ENCODE data around the gene RFC3. TPM values are rescaled to one million over a fixed set of nuclear protein-coding genes. Genes with fewer than 3 reads are reported as not detected.
"Not testable (repeated sequence)": the region's sequence is repeated elsewhere in the genome, so short reads cannot be mapped to it uniquely, and the experiment has no call there.

Gene RFC3
- total RNA-seq, 1 donor from 2014 or later = 7.4 TPM

DNA sequence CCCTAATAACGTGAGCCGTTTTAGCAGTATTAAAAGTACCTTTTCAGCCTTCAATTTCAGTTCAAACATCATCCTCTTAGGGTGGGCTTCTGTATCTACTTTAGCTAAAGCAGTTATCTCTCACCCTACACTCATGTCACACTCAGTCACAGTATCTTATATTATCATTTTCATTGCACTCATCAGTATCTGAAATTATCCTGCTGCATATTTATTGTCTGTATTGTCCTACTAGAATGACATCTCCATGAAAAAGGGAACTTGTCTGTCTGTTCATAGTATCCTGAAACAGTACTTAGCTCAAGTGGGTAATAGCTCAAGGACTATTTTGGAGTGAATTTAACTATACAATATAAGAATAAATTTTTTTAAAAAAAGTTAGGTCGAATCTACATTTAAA lies 19.9 kb upstream of the RFC3 start:
- Histone ChIP-seq H3K36me3 (ENCODE audit: control insufficient read depth, insufficient read depth, low read length) (no peaks in the 10 kb centered on the region), H3K4me3 (ENCODE audit: low read depth, low read length) (no peak overlapping the region), H3K27me3 (ENCODE audit: control insufficient read depth, insufficient read depth, low read length) (no peaks in the 10 kb centered on the region)
- TF ChIP-seq, protein P1, sequence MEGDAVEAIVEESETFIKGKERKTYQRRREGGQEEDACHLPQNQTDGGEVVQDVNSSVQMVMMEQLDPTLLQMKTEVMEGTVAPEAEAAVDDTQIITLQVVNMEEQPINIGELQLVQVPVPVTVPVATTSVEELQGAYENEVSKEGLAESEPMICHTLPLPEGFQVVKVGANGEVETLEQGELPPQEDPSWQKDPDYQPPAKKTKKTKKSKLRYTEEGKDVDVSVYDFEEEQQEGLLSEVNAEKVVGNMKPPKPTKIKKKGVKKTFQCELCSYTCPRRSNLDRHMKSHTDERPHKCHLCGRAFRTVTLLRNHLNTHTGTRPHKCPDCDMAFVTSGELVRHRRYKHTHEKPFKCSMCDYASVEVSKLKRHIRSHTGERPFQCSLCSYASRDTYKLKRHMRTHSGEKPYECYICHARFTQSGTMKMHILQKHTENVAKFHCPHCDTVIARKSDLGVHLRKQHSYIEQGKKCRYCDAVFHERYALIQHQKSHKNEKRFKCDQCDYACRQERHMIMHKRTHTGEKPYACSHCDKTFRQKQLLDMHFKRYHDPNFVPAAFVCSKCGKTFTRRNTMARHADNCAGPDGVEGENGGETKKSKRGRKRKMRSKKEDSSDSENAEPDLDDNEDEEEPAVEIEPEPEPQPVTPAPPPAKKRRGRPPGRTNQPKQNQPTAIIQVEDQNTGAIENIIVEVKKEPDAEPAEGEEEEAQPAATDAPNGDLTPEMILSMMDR (IDR thresholded peaks at IDR 0.05; ENCODE audit: insufficient read depth, low read length, poor library complexity, severe bottlenecking) = no peak
- DNase-seq (ENCODE audit: low read depth) = no peak

DNA sequence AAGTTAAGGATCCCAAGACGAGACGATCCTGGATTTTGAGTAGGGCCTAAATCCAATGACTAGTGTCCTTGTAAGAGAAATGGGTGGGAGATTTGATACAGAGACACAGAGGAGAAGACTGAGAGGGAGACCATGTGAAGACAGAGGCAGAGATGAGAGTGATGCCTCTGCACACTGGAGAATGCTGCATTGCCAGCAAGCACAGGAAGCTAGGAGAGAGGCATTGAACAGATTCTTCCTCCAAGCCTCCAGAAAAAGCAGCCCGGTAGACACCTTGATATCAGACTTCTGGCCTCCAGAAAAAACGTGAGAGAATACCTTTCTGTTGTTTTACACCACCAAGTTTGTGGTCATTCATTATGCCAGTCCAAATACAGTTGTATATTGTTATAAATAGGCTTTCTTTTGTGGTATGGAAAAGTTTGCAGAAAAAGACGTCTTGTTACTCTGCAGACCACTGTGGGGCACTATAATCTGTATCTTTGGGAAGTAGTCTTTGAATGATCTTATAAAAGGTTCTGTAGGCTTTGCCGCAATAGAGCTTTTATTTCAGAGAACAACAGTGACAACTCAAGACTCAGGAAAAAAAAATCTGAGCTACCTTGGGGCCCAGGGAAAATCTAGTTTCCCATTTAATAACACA lies 17.9 kb upstream of the RFC3 start:
- no peaks in the 10 kb centered on the region for H3K27me3 ChIP-seq (ENCODE audit: control insufficient read depth, insufficient read depth, low read length)

DNA sequence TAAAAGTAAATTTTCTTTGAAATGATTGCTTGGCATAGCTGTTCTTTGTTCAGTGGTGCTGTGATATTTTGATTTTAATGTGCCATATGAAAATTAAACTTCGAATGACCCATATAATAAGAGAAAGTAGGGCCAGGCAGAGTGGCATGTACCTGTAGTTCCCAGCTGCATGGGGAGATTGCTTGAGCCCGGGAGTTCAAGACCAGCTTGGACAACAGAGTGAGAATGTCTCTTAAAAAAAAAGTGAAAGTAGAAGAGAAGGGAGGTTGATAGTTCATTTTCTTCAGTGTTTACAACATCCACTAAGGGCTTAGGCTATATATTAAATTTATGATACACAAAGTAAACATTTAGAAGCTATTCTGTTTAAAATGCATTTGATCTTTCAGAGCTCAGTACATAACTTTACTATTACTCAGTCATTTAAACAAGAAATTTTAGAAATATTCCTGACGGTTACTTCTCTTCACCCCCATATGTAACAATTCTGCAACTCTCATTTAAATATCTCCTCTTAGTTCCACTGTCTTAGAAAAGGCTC lies 17.2 kb upstream of the RFC3 start:
- TF ChIP-seq, protein P1 (IDR thresholded peaks at IDR 0.05; ENCODE audit: insufficient read depth, low read length, poor library complexity, severe bottlenecking) = no peak
- Histone ChIP-seq H3K27me3 (ENCODE audit: control insufficient read depth, insufficient read depth, low read length) (no peaks in the 10 kb centered on the region), H3K4me3 (ENCODE audit: low read depth, low read length) (no peak overlapping the region), H3K36me3 (ENCODE audit: control insufficient read depth, insufficient read depth, low read length) (no peaks in the 10 kb centered on the region)
- no peak for DNase-seq (ENCODE audit: low read depth)

More for the DNA sequence above, 17.9 kb upstream of the RFC3 start:
- H3K36me3 ChIP-seq (ENCODE audit: control insufficient read depth, insufficient read depth, low read length) = no peaks in the 10 kb centered on the region
- TF ChIP-seq, protein P1 (IDR thresholded peaks at IDR 0.05; ENCODE audit: insufficient read depth, low read length, poor library complexity, severe bottlenecking) = peak; percentile 43
- no peak overlapping the region for H3K4me3 ChIP-seq (ENCODE audit: low read depth, low read length)
- DNase-seq (ENCODE audit: low read depth) = no peak

DNA sequence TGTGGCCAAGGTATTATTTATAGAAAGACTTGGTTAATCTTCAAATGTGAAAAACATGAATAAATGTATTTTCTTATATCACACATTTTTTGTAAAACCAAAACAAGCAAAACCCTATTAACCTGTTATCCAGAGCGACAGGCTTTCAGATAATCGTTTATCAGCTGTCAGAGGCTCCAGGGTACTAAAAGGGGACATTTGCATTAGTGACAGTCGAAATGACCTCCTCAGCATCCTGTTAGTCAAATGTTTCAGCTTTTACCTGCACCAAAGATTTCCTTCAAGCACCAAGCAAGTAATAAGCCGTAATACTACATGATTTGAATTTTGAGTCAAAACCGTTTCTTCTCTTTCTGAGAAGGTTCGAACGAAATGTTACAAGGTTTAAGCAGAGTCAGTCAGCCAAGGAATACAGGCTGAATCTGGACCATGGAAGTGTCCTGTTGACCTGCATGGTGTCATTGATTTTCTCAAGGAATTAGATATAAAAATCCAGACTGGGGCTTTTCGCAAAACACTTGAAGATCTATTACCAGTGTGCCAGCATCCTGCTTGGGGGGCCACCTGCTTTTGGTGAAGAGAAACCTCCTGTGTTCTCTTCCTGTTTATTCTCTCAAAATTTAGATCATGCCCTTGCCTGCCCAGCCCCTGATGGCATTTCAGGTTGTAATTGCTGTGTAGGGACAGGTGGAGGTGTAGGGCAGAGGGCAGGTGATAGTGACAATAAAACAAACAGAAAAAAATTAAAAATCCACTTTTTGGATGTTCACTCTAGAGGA lies 11.3 kb upstream of the RFC3 start:
- TF ChIP-seq, protein P1 (IDR thresholded peaks at IDR 0.05; ENCODE audit: insufficient read depth, low read length, poor library complexity, severe bottlenecking) = no peak
- Histone ChIP-seq H3K4me3 (ENCODE audit: low read depth, low read length) (no peak overlapping the region), H3K36me3 (ENCODE audit: control insufficient read depth, insufficient read depth, low read length) (no peaks in the 10 kb centered on the region), H3K27me3 (ENCODE audit: control insufficient read depth, insufficient read depth, low read length) (no peaks in the 10 kb centered on the region)
- DNase-seq (ENCODE audit: low read depth) = no peak

DNA sequence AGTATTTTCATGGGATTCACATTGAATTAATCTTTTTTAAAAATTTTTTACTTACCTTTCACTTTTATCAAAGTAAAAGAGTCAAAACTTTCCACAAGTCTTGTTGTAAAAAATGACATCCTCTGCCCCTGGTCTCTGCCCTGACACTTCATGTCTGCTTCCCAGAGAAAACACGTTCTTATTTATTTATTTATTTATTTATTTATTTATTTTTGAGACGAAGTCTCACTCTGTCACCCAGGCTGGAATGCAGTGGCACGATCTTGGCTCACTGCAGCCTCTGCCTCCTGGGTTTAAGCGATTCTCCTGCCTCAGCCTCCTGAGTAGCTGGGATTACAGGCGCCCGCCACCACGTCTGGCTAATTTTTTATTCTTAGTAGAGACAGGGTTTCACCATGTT lies 5.1 kb upstream of the RFC3 start:
- DNase-seq (ENCODE audit: low read depth); H3K4me3 ChIP-seq (ENCODE audit: low read depth, low read length); H3K36me3 ChIP-seq (ENCODE audit: control insufficient read depth, insufficient read depth, low read length); H3K27me3 ChIP-seq (ENCODE audit: control insufficient read depth, insufficient read depth, low read length): not testable (repeated sequence)

DNA sequence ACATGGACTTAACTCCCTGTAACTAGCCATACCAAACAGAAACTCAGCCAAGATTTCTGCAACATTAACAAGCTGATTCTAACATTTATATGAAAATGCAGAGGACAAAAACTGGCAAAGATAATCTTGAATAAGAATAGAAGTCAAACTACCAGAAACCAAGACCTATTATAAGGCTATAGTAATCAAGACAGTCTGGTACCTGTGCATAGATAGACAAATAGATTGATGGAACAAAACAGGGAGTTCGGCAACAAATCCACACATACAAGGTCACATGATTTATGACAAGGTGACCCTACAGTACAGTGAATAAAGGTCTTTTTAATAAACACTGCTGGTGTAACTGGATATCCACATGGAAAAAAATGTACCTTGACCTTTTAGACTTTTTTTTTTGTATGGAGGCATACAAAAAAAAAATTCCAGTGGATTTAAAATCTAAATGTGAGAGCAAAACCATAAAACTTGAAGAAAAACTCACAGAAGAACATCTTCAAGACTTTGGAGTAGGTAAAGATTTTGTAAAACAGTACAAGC lies 2.9 kb upstream of the RFC3 start:
- TF ChIP-seq, protein P1 (IDR thresholded peaks at IDR 0.05; ENCODE audit: insufficient read depth, low read length, poor library complexity, severe bottlenecking) = no peak
- Histone ChIP-seq H3K4me3 (ENCODE audit: low read depth, low read length) (no peak overlapping the region), H3K36me3 (ENCODE audit: control insufficient read depth, insufficient read depth, low read length) (no peaks in the 10 kb centered on the region), H3K27me3 (ENCODE audit: control insufficient read depth, insufficient read depth, low read length) (no peaks in the 10 kb centered on the region)
- no peak for DNase-seq (ENCODE audit: low read depth)
